SK-N-SH treated with all-trans-retinoic acid at 6 μM for 48 hours (cell line): ENCODE results near the gene METTL6.

Experiments used
- ZC3H10 ChIP-seq: fragments of 250-450 bp; sonication (Bioruptor Pico); IDR thresholded peaks from 2 replicates; pipeline ENCODE4 v1.5.1; 2021; ENCODE audit warnings: mild to moderate bottlenecking, moderate library complexity
- ZFP3 ChIP-seq: fragments of 250-450 bp; sonication (Bioruptor Pico); IDR thresholded peaks from 2 replicates; pipeline ENCODE4 v1.5.0; 2020; ENCODE audit warnings: mild to moderate bottlenecking, moderate library complexity

- TF ChIP-seq ZFP3, result no peak
- TF ChIP-seq ZC3H10 (CRISPR knock-in tag), result no peak
Observed at GRCh38 chr3:15368561-15369135, 58.7 kb downstream of the METTL6 start.
